Neural progenitor cell (in vitro differentiated cells): Measurements from ENCODE around the gene MMP11. TPM values are rescaled to one million over a fixed set of nuclear protein-coding genes. Genes with fewer than 3 reads are reported as not detected.

Source experiments
- DNase-seq: peaks from one replicate; pipeline ENCODE4 v3.0.0-alpha.2; 2016; ENCODE audit warnings: low spot score
- H2AFZ ChIP-seq: fragments of 200-600 bp; sonication (generic); replicated peaks from 2 replicates; pipeline ENCODE4 v1.6.1; 2016; ENCODE audit warnings: antibody characterized with exemption
- H3F3A ChIP-seq: fragments of 200-600 bp; sonication (generic); 2 replicates; pipeline ENCODE4 v1.6.1; 2016; ENCODE audit warnings: antibody characterized with exemption, low read depth
- H3K27ac ChIP-seq: fragments of 200-600 bp; sonication (generic); 2 replicates; pipeline ENCODE4 v1.5.1; 2016; ENCODE audit warnings: mild to moderate bottlenecking
- H3K27me3 ChIP-seq: fragments of 200-600 bp; sonication (generic); 2 replicates; pipeline ENCODE4 v1.6.1; 2016; ENCODE audit warnings: mild to moderate bottlenecking, moderate library complexity
- H3K36me3 ChIP-seq: fragments of 200-600 bp; sonication (generic); 2 replicates; pipeline ENCODE4 v1.5.1; 2016
- H3K4me1 ChIP-seq: fragments of 200-600 bp; sonication (generic); 2 replicates; pipeline ENCODE4 v1.6.1; 2016; ENCODE audit warnings: mixed run types
- H3K4me2 ChIP-seq: fragments of 200-600 bp; sonication (generic); 2 replicates; pipeline ENCODE4 v1.6.1; 2016
- H3K4me3 ChIP-seq: fragments of 200-600 bp; sonication (generic); 2 replicates; pipeline ENCODE4 v1.5.1; 2016
- H3K79me2 ChIP-seq: fragments of 200-600 bp; sonication (generic); 2 replicates; pipeline ENCODE4 v1.6.1; 2016; ENCODE audit warnings: low read depth
- H3K9ac ChIP-seq: fragments of 200-600 bp; sonication (generic); 2 replicates; pipeline ENCODE4 v1.6.1; 2016
- H3K9me3 ChIP-seq: fragments of 200-600 bp; sonication (generic); 2 replicates; pipeline ENCODE4 v1.5.1; 2016; ENCODE audit warnings: low read depth
- H4K20me1 ChIP-seq: fragments of 200-600 bp; sonication (generic); 2 replicates; pipeline ENCODE4 v1.6.1; 2016; ENCODE audit warnings: low read depth
- H3K27ac Mint-ChIP-seq: 3 replicates; pipeline ENCODE4 v1.8.0; 2021; ENCODE audit warnings: mixed read lengths
- H3K27me3 Mint-ChIP-seq: 2 replicates; pipeline ENCODE4 v1.8.0; 2022; ENCODE audit warnings: low read depth, mild to moderate bottlenecking, inconsistent platforms, moderate library complexity, mixed read lengths; ENCODE audit not compliant: insufficient read depth
- H3K36me3 Mint-ChIP-seq: 3 replicates; pipeline ENCODE4 v1.8.0; 2021; ENCODE audit warnings: mixed read lengths
- H3K4me1 Mint-ChIP-seq: 3 replicates; pipeline ENCODE4 v1.8.0; 2021; ENCODE audit warnings: mixed read lengths
- H3K4me3 Mint-ChIP-seq: 3 replicates; pipeline ENCODE4 v1.8.0; 2021; ENCODE audit warnings: mild to moderate bottlenecking, moderate library complexity, mixed read lengths
- H3K9me3 Mint-ChIP-seq: 3 replicates; pipeline ENCODE4 v1.8.0; 2020; ENCODE audit warnings: mixed read lengths
- CTCF ChIP-seq: fragments of 200-600 bp; sonication (generic); IDR thresholded peaks from 2 replicates; pipeline ENCODE4 v1.5.1; 2017; ENCODE audit warnings: antibody characterized with exemption, mild to moderate bottlenecking
- EZH2 ChIP-seq: fragments of 200-600 bp; sonication (generic); IDR thresholded peaks from 2 replicates; pipeline ENCODE4 v1.6.1; 2017; ENCODE audit warnings: antibody characterized with exemption, mild to moderate bottlenecking, moderate library complexity
- EZH2phosphoT487 ChIP-seq: fragments of 200-600 bp; sonication (generic); IDR thresholded peaks from 2 replicates; pipeline ENCODE4 v1.6.1; 2017; ENCODE audit warnings: antibody characterized with exemption
- total RNA-seq: library from RNA; depleted of rRNA; stranded (reverse); fragments of >200 nt; gene quantifications from 2 replicates; pipeline ENCODE4 v1.2.3, GENCODE V29; 2015; ENCODE audit warnings: low replicate concordance

Gene MMP11
- total RNA-seq, 1 donor from 2014 or later: 4.1 TPM

DNA sequence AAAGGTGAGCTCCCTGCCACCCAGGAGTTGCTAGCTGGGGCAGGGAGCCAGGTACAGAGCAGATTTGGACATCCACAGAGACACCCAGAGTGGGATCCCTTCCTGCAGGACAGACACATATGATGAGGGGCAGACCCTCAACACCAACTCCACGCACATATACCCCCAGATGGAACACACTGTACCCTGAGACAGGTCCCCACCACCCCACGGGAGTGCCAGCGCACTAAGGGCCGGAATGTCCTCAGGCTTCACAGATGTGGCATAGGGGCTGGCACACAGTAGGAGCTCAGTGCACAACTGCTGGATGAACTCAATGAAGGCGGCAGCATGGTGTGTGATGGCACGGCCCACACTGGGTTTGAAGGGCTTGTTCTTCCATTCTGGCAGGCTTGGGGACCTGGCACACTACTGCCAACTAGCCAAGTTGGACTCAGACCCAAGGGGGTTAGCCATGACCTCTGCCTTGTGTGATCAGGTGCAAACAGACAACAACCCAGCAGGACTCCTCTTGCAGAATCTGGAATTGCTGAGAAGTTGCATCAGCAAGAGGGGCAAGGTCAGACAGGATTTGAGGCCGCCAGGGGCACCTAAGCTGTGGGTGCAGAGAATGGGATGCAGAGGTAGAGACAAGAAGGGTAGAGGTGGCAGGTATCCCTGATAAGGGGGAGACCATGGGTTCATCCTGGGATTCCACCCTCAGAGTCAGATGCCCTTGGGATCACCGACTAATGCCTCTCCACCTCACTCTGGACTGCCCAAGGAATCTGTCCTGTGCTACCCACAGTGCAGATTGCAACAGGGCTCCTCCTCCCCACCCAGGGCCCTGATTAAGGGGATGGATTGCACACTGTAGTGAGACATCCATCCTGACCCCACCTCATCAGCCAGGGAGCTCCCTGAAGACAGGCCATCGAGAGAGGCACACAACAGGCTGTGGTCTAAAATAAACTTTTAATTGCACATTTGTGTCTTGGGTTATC is 7.5 kb upstream of the MMP11 start:
- TF ChIP-seq EZH2phosphoT487 (no peak), CTCF (no peak)
- DNase-seq: no peak
- no peaks in the 10 kb centered on the region for H3K36me3 Mint-ChIP-seq
- H3K4me3 Mint-ChIP-seq: no peak overlapping the region
- H3K9me3 Mint-ChIP-seq: no peaks in the 10 kb centered on the region
- Histone ChIP-seq H3K36me3 (no peaks in the 10 kb centered on the region), H4K20me1 (no peaks in the 10 kb centered on the region), H3K4me2 (no peak overlapping the region), H3F3A (peaks cover 41% of the 10 kb centered on the region), H3K4me3 (no peak overlapping the region), H3K27me3 (peaks cover 22% of the 10 kb centered on the region), H3K9me3 (no peaks in the 10 kb centered on the region), H3K9ac (no peak overlapping the region), H3K27ac (no peak overlapping the region), H3K79me2 (no peaks in the 10 kb centered on the region), H3K4me1 (peaks cover 19% of the 10 kb centered on the region), H2AFZ (no peak overlapping the region)
- peaks cover 36% of the 10 kb centered on the region for H3K4me1 Mint-ChIP-seq
- H3K27me3 Mint-ChIP-seq: peaks cover 3% of the 10 kb centered on the region
- H3K27ac Mint-ChIP-seq: peak overlapping the region; percentile 87

- Mint-ChIP-seq H3K27me3 (peaks cover 3% of the 10 kb centered on the region), H3K27ac (no peak overlapping the region), H3K4me3 (peak overlapping the region; percentile 91), H3K36me3 (no peaks in the 10 kb centered on the region), H3K4me1 (peaks cover 45% of the 10 kb centered on the region), H3K9me3 (no peaks in the 10 kb centered on the region)
- no peak overlapping the region for H3K9ac ChIP-seq
- peak; percentile 39 for DNase-seq
- H3K36me3 ChIP-seq: no peaks in the 10 kb centered on the region
- no peak overlapping the region for H3K27ac ChIP-seq
- peaks cover 57% of the 10 kb centered on the region for H3F3A ChIP-seq
- peaks cover 26% of the 10 kb centered on the region for H3K27me3 ChIP-seq
- H4K20me1 ChIP-seq: no peaks in the 10 kb centered on the region
- peak overlapping the region; percentile 87 for H3K4me2 ChIP-seq
- TF ChIP-seq CTCF (no peak), EZH2 (no peak), EZH2phosphoT487 (no peak)
- peak overlapping the region; percentile 60 for H3K4me3 ChIP-seq
- H3K4me1 ChIP-seq: peaks cover 24% of the 10 kb centered on the region
- no peaks in the 10 kb centered on the region for H3K9me3 ChIP-seq
- no peak overlapping the region for H2AFZ ChIP-seq
- no peaks in the 10 kb centered on the region for H3K79me2 ChIP-seq
Measured at GRCh38 chr22:23767303-23767672, 5.4 kb upstream of the MMP11 start.

DNA sequence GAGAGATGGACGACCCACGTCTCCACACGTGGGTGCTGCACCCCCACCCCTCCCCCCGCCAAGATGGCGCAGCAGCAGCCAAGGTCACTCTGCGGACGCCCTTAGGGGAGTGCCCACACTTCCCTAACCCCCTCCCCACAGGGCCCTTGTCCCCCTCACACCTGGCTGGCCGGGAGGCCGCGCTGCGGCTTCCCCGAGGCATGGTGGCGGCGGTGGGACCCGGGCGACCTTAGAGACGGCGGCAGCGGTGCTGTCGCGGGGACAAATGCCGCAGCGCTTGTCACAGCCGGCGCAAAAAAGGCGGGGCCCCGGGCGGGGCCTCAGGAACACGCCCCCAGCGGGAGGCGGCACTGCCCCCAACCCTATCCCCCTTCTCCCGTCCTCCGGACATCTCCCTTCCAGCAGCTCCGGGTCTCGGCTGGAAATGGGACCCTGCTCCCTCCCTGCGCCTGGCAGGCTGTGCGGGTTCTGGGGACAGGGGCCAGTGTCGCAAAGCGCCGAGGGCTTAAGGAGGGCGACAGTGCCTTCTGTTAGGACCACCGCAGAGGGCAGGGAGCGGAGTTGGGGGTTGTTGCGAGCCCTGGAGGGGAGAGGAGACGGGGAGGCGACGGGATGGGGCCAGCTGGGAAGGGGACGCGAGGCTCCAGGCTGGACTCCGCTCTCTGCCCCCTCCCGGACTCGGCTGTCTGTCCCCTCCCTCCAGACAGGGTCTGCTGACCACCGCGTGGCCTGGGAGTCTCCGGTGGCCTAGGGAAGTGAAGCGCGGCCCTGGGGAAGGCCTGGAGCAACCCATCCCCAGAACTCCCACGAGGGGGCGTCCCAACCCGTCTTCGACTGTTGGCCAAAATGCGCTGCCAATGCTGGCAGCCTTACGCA is 4.7 kb upstream of the MMP11 start, which contains the start of gene CHCHD10:
TSS of gene CHCHD10 (minus strand) at position 300 of the 876 bp plus-strand sequence. CDS start at position 202, 98 bp downstream.
- H3K4me3 Mint-ChIP-seq: peak within 1 kb of the TSS; percentile 91
- Histone ChIP-seq H3F3A (peaks cover 60% of the 10 kb centered on the region), H3K79me2 (no peaks in the 10 kb centered on the region), H2AFZ (peak within 1 kb of the TSS; percentile 89), H3K4me1 (peaks cover 23% of the 10 kb centered on the region), H4K20me1 (no peaks in the 10 kb centered on the region), H3K27me3 (peaks cover 31% of the 10 kb centered on the region), H3K27ac (no peak within 1 kb of the TSS), H3K9me3 (no peaks in the 10 kb centered on the region), H3K4me3 (peak within 1 kb of the TSS; percentile 60), H3K36me3 (no peaks in the 10 kb centered on the region), H3K9ac (no peak within 1 kb of the TSS), H3K4me2 (peak within 1 kb of the TSS; percentile 87)
- TF ChIP-seq EZH2 (no peak), CTCF (peak; percentile 81)
- no peaks in the 10 kb centered on the region for H3K9me3 Mint-ChIP-seq
- DNase-seq: peak; percentile 94
- peaks cover 3% of the 10 kb centered on the region for H3K27me3 Mint-ChIP-seq
- H3K36me3 Mint-ChIP-seq: no peaks in the 10 kb centered on the region
- H3K27ac Mint-ChIP-seq: no peak within 1 kb of the TSS
- H3K4me1 Mint-ChIP-seq: peaks cover 40% of the 10 kb centered on the region
